Hematopoietic multipotent progenitor cell treated with erythropoietin and hydrocortisone succinate and interleukin-3 and kit ligand, for 4 days (in vitro differentiated cells): ENCODE results near the gene SUOX.
"Not testable (repeated sequence)": the region's sequence is repeated elsewhere in the genome, so short reads cannot be mapped to it uniquely, and the experiment has no call there.

Source experiments
- DNase-seq: peaks from one replicate; pipeline ENCODE4 v3.0.0-alpha.2; 2015

The SUOX gene

DNA sequence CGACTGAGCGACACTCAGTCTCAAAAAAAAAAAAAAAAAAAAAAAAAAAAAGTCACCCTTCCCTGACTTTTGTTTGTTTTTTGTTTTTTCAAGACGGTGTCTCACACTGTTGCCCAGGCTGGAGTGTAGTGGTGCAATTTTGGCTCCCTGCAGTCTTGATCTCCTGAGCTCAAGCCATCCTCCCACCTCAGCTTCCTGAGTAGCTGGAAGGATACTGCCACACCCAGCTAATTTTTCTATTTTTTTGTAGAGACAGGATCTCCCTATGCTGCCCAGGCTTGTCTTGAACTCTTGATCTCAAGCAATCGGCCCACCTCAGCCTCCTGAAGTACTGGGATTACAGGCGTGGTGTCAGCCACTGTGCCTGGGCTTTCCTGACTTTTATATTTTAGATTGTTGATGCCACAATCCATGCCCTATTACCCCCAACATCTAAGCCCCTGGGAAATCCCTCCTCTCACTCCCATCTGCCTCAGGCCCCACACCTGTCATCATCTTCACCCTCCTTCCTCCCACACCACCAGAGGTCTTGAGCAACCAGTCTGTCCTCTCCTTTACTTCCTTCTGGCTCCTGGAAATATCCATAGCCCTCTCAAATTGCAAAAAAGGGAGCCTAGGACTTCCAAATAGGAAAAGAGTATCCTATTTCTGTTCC lies 31.6 kb downstream of the SUOX start:
- no peak for DNase-seq

DNA sequence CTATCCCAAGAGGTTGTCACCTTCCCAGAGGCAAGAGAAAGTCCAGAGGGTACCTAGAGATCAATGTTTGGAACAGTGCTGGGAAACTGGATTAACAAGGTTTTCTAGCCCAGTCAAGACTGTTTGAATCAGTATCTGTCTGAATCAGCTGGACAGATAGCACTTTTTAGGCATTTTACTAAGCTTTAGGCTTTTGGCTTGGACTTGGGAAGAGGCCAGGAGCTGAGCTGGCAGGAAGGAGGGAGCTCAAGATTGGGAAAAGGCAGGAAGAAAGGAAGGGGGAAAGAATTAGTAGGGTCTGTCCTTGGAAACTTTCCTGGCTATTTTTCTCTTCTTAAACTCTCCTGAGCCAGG lies 32.1 kb downstream of the SUOX start:
- DNase-seq = no peak

DNA sequence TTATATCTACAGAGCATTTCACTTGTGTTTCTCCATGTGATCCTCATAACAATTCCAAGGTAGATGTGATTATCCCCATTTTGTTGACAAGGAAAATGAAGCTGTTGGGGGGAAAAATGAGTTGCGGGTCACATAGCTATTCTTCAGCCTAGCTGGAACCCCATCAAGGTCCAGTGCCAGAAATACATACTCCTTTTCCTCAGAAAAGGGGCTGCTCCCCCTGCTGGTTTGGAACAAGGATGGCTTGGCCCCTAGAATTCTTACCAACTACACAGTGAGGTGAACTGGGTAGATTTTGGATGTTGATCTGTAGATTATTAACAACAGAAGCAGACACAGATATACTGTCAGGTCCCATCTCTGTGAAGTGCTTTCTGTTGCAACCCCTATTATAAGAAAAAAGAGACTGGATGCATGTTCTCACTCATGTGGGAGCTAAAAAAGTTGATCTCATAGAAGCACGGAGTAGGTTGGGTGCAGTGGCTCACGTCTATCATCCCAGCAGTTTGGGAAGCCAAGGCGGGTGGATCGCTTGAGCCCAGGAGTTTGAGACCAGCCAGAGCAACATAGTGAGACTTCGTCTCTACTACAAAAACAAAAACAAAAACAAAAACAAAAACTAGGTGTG lies 32.7 kb downstream of the SUOX start:
- DNase-seq = peak; percentile 88

DNA sequence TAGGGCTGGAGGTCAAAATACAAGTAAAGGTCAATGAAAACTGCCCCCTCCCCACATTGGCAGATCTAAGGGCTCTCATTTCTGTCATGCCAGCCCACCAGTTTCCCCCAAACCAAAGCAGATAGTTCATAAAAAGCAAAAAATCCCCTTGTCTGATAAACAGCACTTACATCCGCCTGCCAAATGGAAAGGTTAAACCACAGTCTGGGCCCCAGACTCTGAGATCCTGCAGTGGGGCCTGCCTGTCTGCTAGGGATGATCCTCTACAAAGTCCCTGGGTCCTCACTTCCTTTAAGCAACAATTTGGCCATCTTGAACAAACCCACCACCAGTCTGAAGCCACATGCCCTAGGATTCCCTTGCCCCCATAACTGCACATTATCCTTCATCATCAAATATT lies 34.9 kb downstream of the SUOX start:
- DNase-seq = no peak

DNA sequence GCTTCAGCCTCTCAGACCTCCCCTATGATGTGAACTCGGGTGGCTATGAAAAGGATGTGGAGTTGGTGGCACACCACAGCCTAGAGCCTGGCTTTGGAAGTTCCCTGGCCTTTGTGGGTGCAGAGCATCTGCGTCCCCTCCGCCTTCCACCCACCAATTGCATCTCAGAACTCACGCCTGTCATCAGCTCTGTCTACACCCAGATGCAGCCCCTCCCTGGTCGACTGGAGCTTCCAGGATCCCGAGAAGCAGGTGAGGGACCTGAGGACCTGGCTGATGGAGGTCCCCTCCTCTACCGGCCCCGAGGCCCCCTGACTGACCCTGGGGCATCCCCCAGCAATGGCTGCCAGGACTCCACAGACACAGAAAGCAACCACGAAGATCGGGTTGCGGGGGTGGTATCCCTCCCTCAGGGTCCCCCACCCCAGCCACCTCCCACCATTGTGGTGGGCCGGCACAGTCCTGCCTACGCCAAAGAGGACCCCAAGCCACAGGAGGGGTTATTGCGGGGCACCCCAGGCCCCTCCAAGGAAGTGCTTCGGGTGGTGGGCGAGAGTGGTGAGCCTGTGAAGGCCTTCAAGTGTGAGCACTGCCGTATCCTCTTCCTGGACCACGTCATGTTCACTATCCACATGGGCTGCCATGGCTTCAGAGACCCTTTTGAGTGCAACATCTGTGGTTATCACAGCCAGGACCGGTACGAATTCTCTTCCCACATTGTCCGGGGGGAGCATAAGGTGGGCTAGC lies 37.7 kb downstream of the SUOX start:
- no peak for DNase-seq

DNA sequence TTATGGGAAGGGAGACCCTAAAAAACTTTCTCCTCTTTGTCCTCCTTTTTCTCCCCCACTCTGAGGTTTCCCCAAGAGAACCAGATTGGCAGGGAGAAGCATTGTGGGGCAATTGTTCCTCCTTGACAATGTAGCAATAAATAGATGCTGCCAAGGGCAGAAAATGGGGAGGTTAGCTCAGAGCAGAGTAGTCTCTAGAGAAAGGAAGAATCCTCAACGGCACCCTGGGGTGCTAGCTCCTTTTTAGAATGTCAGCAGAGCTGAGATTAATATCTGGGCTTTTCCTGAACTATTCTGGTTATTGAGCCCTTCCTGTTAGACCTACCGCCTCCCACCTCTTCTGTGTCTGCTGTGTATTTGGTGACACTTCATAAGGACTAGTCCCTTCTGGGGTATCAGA lies 40.1 kb downstream of the SUOX start:
- DNase-seq = no peak

DNA sequence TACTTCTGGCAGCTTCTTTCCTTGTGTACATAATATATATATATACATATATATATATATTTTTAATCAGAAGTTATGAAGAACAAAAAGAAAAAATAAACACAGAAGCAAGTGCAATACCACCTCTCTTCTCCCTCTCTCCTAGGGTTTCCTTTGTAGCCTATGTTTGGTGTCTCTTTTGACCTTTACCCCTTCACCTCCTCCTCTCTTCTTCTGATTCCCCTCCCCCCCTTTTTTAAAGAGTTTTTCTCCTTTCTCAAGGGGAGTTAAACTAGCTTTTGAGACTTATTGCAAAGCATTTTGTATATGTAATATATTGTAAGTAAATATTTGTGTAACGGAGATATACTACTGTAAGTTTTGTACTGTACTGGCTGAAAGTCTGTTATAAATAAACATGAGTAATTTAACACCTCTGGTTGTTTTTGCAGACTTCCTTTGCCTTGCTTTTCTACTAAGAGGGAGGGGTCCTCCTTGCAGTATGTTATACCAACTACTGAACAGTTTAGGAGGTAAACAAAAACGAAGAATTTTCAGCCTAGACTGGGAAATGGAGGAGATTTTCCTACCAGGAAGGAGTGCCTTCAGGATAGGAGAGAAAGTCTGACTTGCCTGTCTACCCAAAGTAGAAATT lies 41.1 kb downstream of the SUOX start:
- DNase-seq = no peak

DNA sequence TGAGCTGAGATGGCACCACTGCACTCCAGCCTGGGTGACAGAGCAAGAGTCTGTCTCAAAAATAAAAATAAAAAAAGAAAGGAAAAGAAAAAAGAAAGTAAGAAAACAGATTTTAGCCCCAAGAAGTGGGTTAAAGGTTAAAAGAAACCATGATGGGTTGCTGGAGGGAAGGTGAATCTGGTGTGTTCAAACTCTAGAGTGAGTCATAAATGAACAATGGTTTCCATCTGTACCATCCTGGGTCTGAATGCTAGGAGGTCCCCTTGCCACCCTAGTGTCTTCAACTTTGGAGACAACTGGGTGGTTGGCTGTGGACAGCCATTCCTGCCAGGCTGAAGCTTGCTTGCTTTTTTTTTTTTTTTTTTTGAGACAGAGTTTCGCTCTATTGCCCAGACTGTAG lies 43.1 kb downstream of the SUOX start:
- no peak for DNase-seq

DNA sequence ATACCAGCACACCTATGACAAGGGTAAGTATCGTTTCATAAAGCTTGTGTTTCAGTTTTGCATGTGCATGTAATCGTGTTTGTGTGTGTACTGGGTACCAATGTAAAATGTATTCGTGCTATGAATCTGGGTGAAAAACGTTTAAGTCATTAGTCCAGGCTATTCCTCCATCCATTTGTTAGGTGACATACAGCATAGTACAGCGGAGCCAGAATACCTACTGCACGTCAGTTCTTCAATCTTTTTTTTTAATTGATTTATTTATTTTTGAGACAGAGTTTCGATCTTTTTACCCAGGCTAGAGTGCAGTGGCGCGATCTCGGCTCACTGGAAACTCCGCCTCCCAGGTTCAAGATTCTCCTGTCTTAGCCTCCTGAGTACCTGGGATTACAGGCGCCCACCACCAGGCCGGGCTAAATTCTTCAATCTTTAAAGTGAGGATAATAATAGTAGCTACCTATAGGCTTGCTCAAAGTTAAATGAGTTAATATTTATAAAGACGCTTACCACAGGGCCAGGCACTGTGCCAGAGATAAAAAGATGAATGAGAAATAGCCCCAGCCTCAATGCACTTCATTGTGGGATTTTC lies 44.0 kb downstream of the SUOX start:
- DNase-seq = no peak

DNA sequence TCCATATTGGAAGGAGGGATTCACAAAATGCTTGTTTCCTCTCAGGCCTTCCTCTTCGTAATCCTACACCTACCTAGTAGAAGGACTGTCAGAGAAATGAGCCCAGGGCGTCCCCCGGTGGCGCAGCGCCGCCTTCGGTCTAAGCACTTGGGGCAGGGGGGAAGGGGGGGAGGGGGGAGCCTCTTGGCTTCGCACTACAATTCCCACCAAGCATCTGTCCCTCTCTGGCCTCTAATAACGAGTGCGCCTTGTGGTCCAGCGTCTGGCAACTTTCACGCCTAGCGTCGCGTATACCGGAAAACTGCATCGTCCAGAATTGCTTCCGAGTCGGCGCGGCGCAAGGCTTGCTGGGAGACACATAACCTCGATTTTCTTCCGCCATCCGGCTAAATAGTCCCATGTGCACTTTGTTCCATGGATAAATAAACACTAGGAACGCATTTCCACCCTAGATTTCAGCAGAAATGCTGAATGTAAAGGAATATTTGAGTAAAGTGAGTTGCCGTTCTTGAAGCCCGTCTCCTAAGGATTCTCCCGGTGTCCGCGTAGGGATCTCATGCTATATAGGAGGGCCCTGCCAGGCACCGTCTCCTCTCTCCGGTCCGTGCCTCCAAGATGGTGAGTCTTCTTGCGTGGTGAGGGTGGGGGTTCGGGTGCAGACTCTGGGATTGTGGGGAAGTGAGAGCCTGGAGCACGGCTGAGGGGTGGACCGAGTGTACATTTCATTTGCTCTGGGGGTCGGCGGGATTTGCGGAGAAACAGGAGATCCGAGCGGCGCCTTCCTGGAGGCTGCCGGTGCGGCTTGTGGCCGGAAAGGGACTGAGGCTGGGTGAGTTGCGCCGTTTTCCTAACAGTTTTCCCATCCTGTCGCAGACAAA lies 44.7 kb downstream of the SUOX start, which contains the start of gene RPS26:
TSS of gene RPS26 (plus strand) at position 367 of the 878 bp plus-strand sequence. CDS start at position 616, 249 bp downstream.
- peak; percentile 100 for DNase-seq

DNA sequence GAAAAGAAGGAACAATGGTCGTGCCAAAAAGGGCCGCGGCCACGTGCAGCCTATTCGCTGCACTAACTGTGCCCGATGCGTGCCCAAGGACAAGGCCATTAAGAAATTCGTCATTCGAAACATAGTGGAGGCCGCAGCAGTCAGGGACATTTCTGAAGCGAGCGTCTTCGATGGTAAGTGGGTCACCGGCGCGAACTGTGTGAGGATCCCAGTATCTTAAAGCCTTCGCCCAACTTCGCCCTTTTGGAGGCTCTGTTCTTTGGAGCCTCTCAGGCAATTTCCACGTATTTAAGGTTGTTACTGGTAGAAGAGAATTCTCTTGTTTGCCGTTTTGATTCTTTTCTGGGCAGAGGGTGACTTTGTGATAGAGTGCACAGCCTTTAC lies 45.3 kb downstream of the SUOX start:
- not testable (repeated sequence) for DNase-seq

DNA sequence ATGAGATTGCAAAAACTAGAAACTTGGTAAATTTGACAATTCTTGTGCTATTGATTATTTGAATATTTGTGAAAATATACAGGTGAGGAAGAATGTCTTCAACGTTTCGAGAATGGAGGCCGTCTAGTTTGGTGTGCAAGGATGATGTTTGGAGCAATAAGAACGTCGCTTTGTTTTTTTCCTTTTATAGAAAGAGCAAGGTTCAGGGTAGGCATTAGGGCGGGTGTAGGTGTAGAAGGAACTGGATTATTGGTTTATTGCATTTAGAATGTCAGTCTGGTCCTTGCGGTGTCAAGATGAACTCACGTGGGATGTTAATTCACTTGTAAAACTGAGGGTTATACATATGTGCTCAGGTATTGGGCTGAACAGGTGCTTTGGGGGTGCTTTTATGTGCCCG lies 45.8 kb downstream of the SUOX start:
- DNase-seq = no peak

DNA sequence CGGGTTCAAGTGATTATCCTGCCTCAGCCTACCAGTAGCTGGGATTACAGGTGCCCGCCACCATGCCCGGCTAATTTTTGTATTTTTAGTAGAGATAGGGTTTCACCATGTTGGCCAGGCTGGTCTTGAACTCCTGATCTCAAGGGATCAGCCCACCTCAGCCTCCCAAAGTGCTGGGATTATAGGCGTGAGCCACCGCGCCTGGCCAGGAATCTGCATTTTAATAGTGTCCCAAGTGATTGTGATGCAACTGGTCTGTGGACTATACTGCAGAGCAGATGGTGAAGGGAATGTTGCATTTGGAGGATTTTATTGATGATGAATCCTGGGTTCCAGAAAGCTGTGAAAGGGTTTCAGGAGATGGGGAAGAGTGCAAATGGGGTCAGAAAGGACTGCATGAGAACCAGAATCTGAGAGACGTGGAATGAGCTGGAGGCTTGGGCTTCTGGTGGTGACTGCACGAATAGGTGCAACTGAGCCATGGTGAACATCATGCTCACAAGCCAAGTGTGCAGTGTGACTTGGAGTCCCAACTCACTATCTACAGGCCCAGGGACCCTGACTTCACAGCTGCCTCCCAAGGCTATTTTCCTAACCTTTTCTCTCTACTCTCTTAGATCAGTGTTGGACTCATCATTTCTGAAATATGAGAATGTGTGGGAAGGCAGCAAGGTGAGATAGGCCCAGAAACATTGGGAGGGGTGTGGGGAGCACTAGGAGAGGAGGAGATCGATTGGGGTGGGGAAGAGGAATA lies 49.1 kb downstream of the SUOX start:
- DNase-seq = no peak

DNA sequence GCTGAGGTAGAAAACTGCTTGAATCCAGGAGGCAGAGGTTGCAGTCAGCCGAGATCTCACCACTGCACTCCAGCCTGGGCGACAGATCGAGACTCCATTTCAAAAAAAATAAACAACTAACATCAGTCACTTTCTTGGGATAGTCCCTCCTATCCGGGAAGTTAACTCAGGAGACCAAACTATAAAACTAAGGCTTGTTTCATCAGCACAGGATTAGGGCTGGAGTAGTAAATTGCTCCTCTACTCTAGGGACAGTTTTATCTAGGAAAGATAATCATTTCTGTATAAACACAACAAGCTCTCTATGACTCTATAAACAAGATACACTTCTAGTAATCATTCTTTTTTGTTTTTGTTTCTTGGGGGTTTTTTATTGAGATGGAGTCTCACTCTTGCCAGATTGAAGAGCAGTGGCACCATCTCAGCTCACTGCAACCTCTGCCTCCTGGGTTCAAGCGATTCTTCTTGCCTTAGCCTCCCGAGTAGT lies 56.4 kb downstream of the SUOX start:
- no peak for DNase-seq
